Erythroblast (primary cell): Measurements from ENCODE around the gene PGA5.

Source experiments
- GATA1 ChIP-seq: IDR thresholded peaks from 2 replicates; pipeline ENCODE4 v1.6.1; 2011; ENCODE audit warnings: low read depth, mild to moderate bottlenecking, control low read depth, low read length, moderate library complexity
- POLR2A ChIP-seq: IDR thresholded peaks from 2 replicates; pipeline ENCODE4 v1.6.1; 2011; ENCODE audit warnings: mild to moderate bottlenecking, low read length

- no peak for TF ChIP-seq POLR2A
- no peak for TF ChIP-seq GATA1
These were observed 26.5 kb downstream of the PGA5 start for GRCh38 chr11:61267437-61267841.
